ENCODE results near the gene OR1D5. TPM values are rescaled to one million over a fixed set of nuclear protein-coding genes. Genes with fewer than 3 reads are reported as not detected.

The OR1D5 gene
- total RNA-seq, 1 donor from 2014 or later, result not detected

DNA sequence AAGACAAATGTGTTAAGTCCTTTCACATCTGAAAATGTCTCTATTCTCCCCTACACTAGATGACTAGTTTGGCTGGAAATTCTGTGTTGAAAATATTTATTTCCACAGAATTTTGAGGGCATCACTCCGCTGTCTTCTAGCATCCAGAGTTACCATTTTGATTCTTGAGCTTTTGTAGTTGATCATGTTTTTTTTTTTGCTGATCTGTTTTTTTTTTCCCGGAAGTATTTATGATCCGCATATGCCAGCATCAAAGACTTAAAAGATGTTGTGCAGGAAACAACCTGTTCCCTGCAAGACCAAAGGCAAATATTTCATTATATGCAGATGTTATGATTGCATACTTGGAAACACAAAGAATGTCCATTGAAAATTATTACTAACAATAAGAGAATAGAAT, 16.7 kb downstream of the OR1D5 start:
- intact Hi-C loops (cut with DNase I), result no loop called here
- H3K27ac ChIP-seq, result no peak overlapping the region

DNA sequence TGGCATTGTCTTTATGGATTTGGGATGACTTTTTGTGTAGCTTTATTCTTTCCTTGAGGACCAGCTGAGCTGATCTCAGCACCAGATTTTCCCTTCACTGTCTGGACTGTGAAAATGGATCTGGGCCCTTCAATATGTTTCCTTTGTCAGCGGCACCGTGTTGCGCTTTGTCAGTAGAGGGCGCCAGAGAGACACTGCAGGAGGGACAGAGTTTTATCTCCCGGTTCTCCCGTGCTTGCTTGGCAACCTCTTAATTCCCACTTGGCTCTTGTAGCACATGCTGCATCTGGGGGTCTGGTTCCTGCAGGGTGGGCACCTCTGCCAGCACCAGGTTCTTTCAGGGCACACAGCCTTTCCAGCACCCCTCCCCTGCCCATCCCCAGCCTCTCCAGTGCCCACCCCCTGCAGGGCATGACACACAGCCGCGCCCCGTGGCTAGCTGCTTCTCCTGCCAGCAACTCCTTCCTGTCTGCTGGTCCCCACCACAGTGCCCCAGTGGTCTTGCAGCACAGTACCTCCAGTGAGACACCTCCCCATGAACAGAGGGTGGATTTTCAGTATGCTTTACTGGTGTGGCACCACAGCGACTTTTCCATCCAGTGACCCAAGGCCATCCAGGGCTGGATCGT, 19.6 kb downstream of the OR1D5 start:
- DNase-seq (ENCODE audit: low spot score in 2 of 2), result no peak
- intact Hi-C loops (cut with DNase I), result no loop called here
- Histone ChIP-seq H3K9me3 (peaks cover 4 to 13% of the 10 kb centered on the region in 2 donors), H3K4me3 (no peak overlapping the region), H3K4me1 (no peaks in the 10 kb centered on the region), H3K27ac (no peak overlapping the region), H3K27me3 (no peaks in the 10 kb centered on the region), H3K36me3 (no peaks in the 10 kb centered on the region)
- TF ChIP-seq, protein P1, sequence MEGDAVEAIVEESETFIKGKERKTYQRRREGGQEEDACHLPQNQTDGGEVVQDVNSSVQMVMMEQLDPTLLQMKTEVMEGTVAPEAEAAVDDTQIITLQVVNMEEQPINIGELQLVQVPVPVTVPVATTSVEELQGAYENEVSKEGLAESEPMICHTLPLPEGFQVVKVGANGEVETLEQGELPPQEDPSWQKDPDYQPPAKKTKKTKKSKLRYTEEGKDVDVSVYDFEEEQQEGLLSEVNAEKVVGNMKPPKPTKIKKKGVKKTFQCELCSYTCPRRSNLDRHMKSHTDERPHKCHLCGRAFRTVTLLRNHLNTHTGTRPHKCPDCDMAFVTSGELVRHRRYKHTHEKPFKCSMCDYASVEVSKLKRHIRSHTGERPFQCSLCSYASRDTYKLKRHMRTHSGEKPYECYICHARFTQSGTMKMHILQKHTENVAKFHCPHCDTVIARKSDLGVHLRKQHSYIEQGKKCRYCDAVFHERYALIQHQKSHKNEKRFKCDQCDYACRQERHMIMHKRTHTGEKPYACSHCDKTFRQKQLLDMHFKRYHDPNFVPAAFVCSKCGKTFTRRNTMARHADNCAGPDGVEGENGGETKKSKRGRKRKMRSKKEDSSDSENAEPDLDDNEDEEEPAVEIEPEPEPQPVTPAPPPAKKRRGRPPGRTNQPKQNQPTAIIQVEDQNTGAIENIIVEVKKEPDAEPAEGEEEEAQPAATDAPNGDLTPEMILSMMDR (IDR thresholded peaks at IDR 0.05), result no peak

More for the DNA sequence above, 16.7 kb downstream of the OR1D5 start:
- peaks cover 4 to 13% of the 10 kb centered on the region in 2 donors for H3K9me3 ChIP-seq
- TF ChIP-seq, protein P1 (IDR thresholded peaks at IDR 0.05), result no peak
- H3K4me3 ChIP-seq, result no peak overlapping the region
- H3K27me3 ChIP-seq, result no peaks in the 10 kb centered on the region
- no peaks in the 10 kb centered on the region for H3K4me1 ChIP-seq
- no peaks in the 10 kb centered on the region for H3K36me3 ChIP-seq
- DNase-seq (ENCODE audit: low spot score in 2 of 2), result no peak

DNA sequence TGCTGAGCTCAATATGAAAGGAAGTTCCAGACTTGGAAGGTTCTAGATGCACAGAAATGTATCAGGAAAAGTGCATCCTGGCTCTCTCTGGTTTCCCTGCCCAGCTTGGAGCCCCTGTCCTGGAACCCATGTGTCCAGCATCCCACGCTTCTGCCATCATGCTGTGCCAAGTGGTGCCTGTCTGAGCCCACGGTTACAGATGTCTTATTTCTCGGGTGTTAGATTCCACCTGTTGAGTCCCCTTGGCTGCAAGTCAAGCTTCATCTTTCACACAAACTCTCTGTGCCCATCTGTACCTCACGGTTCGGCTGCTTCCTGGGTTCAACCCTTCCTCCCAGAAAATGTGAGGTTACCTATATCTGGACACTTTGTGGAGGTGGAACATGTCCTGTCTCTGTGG, 22.5 kb downstream of the OR1D5 start:
- Histone ChIP-seq H3K9me3 (peaks cover 4 to 13% of the 10 kb centered on the region in 2 donors), H3K4me1 (no peaks in the 10 kb centered on the region), H3K27ac (no peak overlapping the region), H3K4me3 (no peak overlapping the region), H3K27me3 (no peaks in the 10 kb centered on the region), H3K36me3 (no peaks in the 10 kb centered on the region)
- no peak for DNase-seq (ENCODE audit: low spot score in 2 of 2)
- TF ChIP-seq, protein P1 (IDR thresholded peaks at IDR 0.05), result no peak
- intact Hi-C loops (cut with DNase I), result no loop called here

DNA sequence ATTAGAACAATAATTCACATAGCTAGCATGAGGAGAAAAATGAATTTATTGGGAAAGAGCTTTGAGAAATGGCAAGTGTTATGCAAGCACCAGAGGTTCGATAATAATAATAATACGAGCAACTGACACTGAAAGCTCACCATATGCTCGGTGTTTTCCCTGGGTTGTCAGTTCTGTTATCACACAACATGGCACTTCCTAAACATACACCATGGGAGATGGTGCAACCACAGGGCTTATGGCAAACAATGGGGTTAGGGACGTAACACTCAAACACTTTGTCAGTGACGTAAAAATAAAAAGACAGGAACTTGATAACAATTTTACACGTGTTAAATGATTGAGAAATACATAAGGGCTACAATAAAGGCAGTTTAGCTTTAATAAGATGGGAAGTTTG, 23.7 kb downstream of the OR1D5 start:
- TF ChIP-seq, protein P1 (IDR thresholded peaks at IDR 0.05), result no peak
- Histone ChIP-seq H3K4me1 (no peaks in the 10 kb centered on the region), H3K27me3 (no peaks in the 10 kb centered on the region), H3K4me3 (no peak overlapping the region), H3K27ac (no peak overlapping the region), H3K9me3 (peaks cover 4 to 12% of the 10 kb centered on the region in 2 donors), H3K36me3 (no peaks in the 10 kb centered on the region)
- intact Hi-C loops (cut with DNase I), result no loop called here
- DNase-seq (ENCODE audit: low spot score in 2 of 2), result no peak

DNA sequence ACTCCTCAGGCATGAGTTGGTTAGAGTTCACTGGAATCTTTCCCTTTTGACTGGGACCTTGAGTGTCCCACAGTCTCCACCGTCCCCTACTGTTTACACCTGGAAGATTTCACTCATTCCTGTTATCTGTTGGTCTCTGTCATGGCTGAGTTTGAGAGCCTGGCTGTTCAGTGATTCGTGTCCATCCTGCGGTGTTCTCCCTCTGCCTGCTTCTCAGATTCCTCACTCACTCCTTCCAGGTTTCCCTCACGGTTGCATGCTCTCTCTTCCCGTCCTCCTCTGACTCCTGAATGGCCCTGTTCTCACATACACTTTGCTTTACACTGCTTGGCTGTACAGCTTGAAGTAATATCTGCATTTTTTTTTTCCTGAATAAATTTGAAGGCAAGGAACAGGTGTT, 24.5 kb downstream of the OR1D5 start:
- H3K27me3 ChIP-seq, result no peaks in the 10 kb centered on the region
- H3K36me3 ChIP-seq, result no peaks in the 10 kb centered on the region
- H3K4me1 ChIP-seq, result no peaks in the 10 kb centered on the region
- peaks cover 2 to 4% of the 10 kb centered on the region in 2 donors for H3K9me3 ChIP-seq
- H3K27ac ChIP-seq, result no peak overlapping the region
- DNase-seq (ENCODE audit: low spot score in 2 of 2), result no peak
- H3K4me3 ChIP-seq, result no peak overlapping the region
- intact Hi-C loops (cut with DNase I), result no loop called here
- TF ChIP-seq, protein P1 (IDR thresholded peaks at IDR 0.05), result no peak

DNA sequence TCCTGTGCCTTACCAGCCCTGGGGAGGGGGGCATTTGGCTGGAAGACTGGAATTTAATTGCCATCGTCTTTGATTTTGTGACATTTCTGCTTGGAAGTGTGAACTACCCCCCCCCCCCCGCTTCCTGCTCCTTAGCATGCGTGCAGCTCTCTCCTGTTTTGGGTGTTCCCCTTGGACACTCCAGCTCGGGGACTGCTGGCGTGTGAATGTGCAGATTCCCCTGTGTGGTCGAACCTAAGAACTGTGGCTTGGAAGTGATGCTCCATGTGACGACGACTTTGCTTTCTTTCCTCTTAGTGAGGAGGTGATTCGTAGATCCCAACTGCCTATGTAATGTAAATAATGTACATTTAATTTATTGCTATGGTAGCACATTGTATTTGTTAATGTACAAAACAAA, 26.1 kb downstream of the OR1D5 start:
- H3K36me3 ChIP-seq, result no peaks in the 10 kb centered on the region
- no peak overlapping the region for H3K27ac ChIP-seq
- TF ChIP-seq, protein P1 (IDR thresholded peaks at IDR 0.05), result no peak
- H3K9me3 ChIP-seq, result no peaks in the 10 kb centered on the region
- intact Hi-C loops (cut with DNase I), result no loop called here
- no peaks in the 10 kb centered on the region for H3K27me3 ChIP-seq
- no peaks in the 10 kb centered on the region for H3K4me1 ChIP-seq
- no peak for DNase-seq (ENCODE audit: low spot score in 2 of 2)
- H3K4me3 ChIP-seq, result no peak overlapping the region
